ENCODE data around the gene SLC10A7.

Gene SLC10A7

DNA sequence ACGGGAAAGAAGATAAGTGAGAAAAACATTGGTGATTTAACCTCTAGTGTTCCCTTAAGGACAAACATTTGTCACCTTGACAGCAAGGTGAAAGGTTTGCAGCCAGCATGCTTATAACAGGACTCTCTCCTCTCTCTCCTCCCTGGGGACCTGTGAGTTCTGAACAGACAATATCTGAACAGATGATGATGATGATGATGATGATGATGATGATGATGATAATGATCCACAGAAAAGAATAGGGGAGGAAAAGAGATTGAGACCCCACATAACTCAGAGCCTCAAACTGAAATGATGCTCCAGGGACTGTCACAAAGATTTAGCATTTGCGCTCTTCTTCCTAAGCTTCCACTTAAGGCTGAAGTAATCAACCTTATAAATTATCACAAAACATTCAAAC lies 103.9 kb downstream of the SLC10A7 start:
- Histone ChIP-seq H3K4me2 (ENCODE audit: low read depth, low read length, poor library complexity, severe bottlenecking) (no peak overlapping the region), H3K79me2 (ENCODE audit: insufficient read depth, low read length) (no peaks in the 10 kb centered on the region), H3K9me2 (replicated peaks; ENCODE audit: insufficient read depth, low read length) (no peaks in the 10 kb centered on the region), H3K4me3 (ENCODE audit: insufficient read depth, low read length, poor library complexity, severe bottlenecking) (no peak overlapping the region), H4K20me1 (ENCODE audit: low read depth, low read length) (no peaks in the 10 kb centered on the region), H3K27me3 (ENCODE audit: low read length) (no peaks in the 10 kb centered on the region), H2AFZ (ENCODE audit: low read depth, low read length, severe bottlenecking) (no peak overlapping the region), H3K9me3 (ENCODE audit: insufficient read depth, low read length) (no peaks in the 10 kb centered on the region), H3K36me3 (ENCODE audit: low read length) (no peaks in the 10 kb centered on the region), H3F3A (ENCODE audit: insufficient read depth) (no peaks in the 10 kb centered on the region), H3K27ac (ENCODE audit: low read depth, low read length) (no peak overlapping the region), H3K9ac (ENCODE audit: low read length) (no peak overlapping the region)
- no peak for TF ChIP-seq EZH2phosphoT487 (conservative IDR thresholded peaks at IDR 0.05; ENCODE audit: low read length)
- TF ChIP-seq, protein P1, sequence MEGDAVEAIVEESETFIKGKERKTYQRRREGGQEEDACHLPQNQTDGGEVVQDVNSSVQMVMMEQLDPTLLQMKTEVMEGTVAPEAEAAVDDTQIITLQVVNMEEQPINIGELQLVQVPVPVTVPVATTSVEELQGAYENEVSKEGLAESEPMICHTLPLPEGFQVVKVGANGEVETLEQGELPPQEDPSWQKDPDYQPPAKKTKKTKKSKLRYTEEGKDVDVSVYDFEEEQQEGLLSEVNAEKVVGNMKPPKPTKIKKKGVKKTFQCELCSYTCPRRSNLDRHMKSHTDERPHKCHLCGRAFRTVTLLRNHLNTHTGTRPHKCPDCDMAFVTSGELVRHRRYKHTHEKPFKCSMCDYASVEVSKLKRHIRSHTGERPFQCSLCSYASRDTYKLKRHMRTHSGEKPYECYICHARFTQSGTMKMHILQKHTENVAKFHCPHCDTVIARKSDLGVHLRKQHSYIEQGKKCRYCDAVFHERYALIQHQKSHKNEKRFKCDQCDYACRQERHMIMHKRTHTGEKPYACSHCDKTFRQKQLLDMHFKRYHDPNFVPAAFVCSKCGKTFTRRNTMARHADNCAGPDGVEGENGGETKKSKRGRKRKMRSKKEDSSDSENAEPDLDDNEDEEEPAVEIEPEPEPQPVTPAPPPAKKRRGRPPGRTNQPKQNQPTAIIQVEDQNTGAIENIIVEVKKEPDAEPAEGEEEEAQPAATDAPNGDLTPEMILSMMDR (IDR thresholded peaks at IDR 0.05; ENCODE audit: insufficient read depth, low read length, poor library complexity, severe bottlenecking) = no peak

DNA sequence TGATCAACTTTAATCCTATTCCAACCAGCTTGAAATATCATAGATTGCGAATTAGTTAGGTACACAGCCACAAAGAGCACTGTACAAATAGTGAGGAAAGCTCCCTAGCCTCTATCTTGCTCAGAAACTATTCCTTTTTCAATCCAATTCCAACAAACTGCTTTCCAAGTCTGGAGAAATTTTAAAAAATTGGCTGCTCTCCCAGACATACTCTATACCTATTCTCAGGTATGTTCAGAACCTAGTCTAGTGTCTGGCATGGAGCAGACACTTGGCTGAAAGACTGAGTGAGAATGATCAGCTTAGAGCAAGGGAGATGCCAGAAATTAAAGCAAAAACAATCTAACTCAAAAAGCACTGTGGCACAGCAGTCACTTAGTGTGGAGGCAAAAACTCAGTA lies 105.9 kb downstream of the SLC10A7 start:
- TF ChIP-seq, protein P1 (IDR thresholded peaks at IDR 0.05; ENCODE audit: insufficient read depth, low read length, poor library complexity, severe bottlenecking) = no peak
- TF ChIP-seq EZH2phosphoT487 (conservative IDR thresholded peaks at IDR 0.05; ENCODE audit: low read length) = no peak

DNA sequence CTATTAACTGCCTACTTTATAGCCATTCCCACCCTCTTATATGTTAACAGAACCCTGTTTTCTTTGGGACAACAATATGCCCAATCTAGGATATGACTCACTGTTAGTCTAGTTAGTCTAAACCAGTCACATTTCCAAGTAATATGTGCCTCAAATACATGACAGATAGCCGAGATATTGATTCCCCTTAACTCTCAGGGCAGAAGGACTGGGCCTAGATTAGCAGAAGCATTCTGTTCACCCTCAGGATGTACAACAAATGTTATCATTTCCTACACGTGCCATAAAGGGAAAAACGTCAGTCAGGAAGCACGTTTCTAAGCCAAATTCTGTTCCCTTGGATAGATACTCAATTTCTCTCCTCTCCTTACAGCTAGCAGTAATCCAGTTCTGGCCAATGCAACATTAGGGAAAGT lies 114.1 kb downstream of the SLC10A7 start:
- H3K9ac ChIP-seq (ENCODE audit: low read length) = no peak overlapping the region

More for the DNA sequence above, 105.9 kb downstream of the SLC10A7 start:
- Histone ChIP-seq H3K79me2 (ENCODE audit: insufficient read depth, low read length) (no peaks in the 10 kb centered on the region), H2AFZ (ENCODE audit: low read depth, low read length, severe bottlenecking) (no peak overlapping the region), H3K9me3 (ENCODE audit: insufficient read depth, low read length) (no peaks in the 10 kb centered on the region), H3K9me2 (replicated peaks; ENCODE audit: insufficient read depth, low read length) (no peaks in the 10 kb centered on the region), H3K36me3 (ENCODE audit: low read length) (no peaks in the 10 kb centered on the region), H3K4me2 (ENCODE audit: low read depth, low read length, poor library complexity, severe bottlenecking) (no peak overlapping the region), H3K27ac (ENCODE audit: low read depth, low read length) (no peak overlapping the region), H3K4me3 (ENCODE audit: insufficient read depth, low read length, poor library complexity, severe bottlenecking) (no peak overlapping the region), H3F3A (ENCODE audit: insufficient read depth) (no peaks in the 10 kb centered on the region), H3K27me3 (ENCODE audit: low read length) (no peaks in the 10 kb centered on the region), H4K20me1 (ENCODE audit: low read depth, low read length) (no peaks in the 10 kb centered on the region), H3K9ac (ENCODE audit: low read length) (no peak overlapping the region)

More for the DNA sequence above, 114.1 kb downstream of the SLC10A7 start:
- H3K9me2 ChIP-seq (replicated peaks; ENCODE audit: insufficient read depth, low read length) = no peaks in the 10 kb centered on the region
- H3K79me2 ChIP-seq (ENCODE audit: insufficient read depth, low read length) = no peaks in the 10 kb centered on the region
- H3K27ac ChIP-seq (ENCODE audit: low read depth, low read length) = no peak overlapping the region
- no peak overlapping the region for H2AFZ ChIP-seq (ENCODE audit: low read depth, low read length, severe bottlenecking)
- H4K20me1 ChIP-seq (ENCODE audit: low read depth, low read length) = no peaks in the 10 kb centered on the region
- no peaks in the 10 kb centered on the region for H3K27me3 ChIP-seq (ENCODE audit: low read length)
- no peak overlapping the region for H3K4me2 ChIP-seq (ENCODE audit: low read depth, low read length, poor library complexity, severe bottlenecking)
- no peaks in the 10 kb centered on the region for H3F3A ChIP-seq (ENCODE audit: insufficient read depth)
- H3K4me3 ChIP-seq (ENCODE audit: insufficient read depth, low read length, poor library complexity, severe bottlenecking) = no peak overlapping the region
- H3K9me3 ChIP-seq (ENCODE audit: insufficient read depth, low read length) = no peaks in the 10 kb centered on the region
- TF ChIP-seq, protein P1 (IDR thresholded peaks at IDR 0.05; ENCODE audit: insufficient read depth, low read length, poor library complexity, severe bottlenecking) = no peak
- no peak for TF ChIP-seq EZH2phosphoT487 (conservative IDR thresholded peaks at IDR 0.05; ENCODE audit: low read length)
- H3K36me3 ChIP-seq (ENCODE audit: low read length) = no peaks in the 10 kb centered on the region

Data from SU-DHL-6 (cell line).